GM12878 (cell line): ENCODE results near the gene RAMP1. TPM values are rescaled to one million over a fixed set of nuclear protein-coding genes. Genes with fewer than 3 reads are reported as not detected.

Experiments used
- ATAC-seq: fragments of 200-7000 bp; cut with Tn5 transposase; 3 replicates; pipeline ENCODE4 v1.9.1; 2020; ENCODE audit warnings: mild to moderate bottlenecking, moderate library complexity
- BruUV-seq: library from RNA; stranded (reverse); fragments of 400-500 nt; replicated peaks from 2 replicates; lab custom pipeline; 2021; lab: Mats Ljungman, UMichigan
- CTCF ChIA-PET: fragments of 300-600 bp; sonication (Branson Sonifier 250); formaldehyde crosslinking; extraction: SDS; loops from one replicate; lab custom pipeline; 2021; ENCODE audit warnings: inconsistent platforms; lab: Yijun Ruan, JAX
- POLR2A ChIA-PET: fragments of 350-600 bp; formaldehyde crosslinking; extraction: SDS; loops from one replicate; lab custom pipeline; 2021; ENCODE audit warnings: inconsistent platforms; lab: Charles Lee
- RAD21 ChIA-PET: fragments of 300-600 bp; sonication (Branson Sonifier 250); formaldehyde crosslinking; loops from one replicate; lab custom pipeline; 2023; ENCODE audit warnings: antibody characterized with exemption; ENCODE audit not compliant: unreplicated experiment; lab: Charles Lee
- SMC1A ChIA-PET: fragments of 300-600 bp; sonication (Branson Sonifier 250); formaldehyde crosslinking; loops from one replicate; lab custom pipeline; 2023; ENCODE audit not compliant: unreplicated experiment, uncharacterized antibody; lab: Charles Lee
- DNase-seq: peaks from one replicate; pipeline ENCODE4 v3.0.0-alpha.2; 2011; ENCODE audit warnings: low read depth, low spot score
- FAIRE-seq: peaks from 3 replicates; lab custom pipeline; 2011; peaks lifted over from hg19 to GRCh38; lab: Jason Lieb, UNC
- H2AFZ ChIP-seq: 2 replicates; pipeline ENCODE4 v1.6.0; 2011; ENCODE audit warnings: low read depth, low read length, control low read depth; ENCODE audit not compliant: control insufficient read depth
- H3K27ac ChIP-seq: 2 replicates; pipeline ENCODE4 v1.5.1; 2011; ENCODE audit warnings: control low read depth; ENCODE audit not compliant: control insufficient read depth, insufficient read depth
- H3K27me3 ChIP-seq, 2 experiments: replicated peaks in 1 of 2; 2 replicates each; pipeline versions ENCODE4 v1.6.0 to v1.6.1; 2011; ENCODE audit warnings: low read length in 1 of 2; ENCODE audit not compliant: control insufficient read depth in 2 of 2, insufficient read depth in 2 of 2
- H3K36me3 ChIP-seq, 2 experiments: 2 replicates each; pipeline ENCODE4 v1.5.1; 2011; ENCODE audit warnings: low read length in 1 of 2; ENCODE audit not compliant: control insufficient read depth in 2 of 2, insufficient read depth in 2 of 2
- H3K4me1 ChIP-seq: 2 replicates; pipeline ENCODE4 v1.6.1; 2011; ENCODE audit warnings: mild to moderate bottlenecking, low read length, moderate library complexity, mixed read lengths; ENCODE audit not compliant: control insufficient read depth, insufficient read depth
- H3K4me2 ChIP-seq: 2 replicates; pipeline ENCODE4 v1.6.0; 2011; ENCODE audit warnings: control low read depth; ENCODE audit not compliant: control insufficient read depth, insufficient read depth
- H3K4me3 ChIP-seq: fragments of 200-600 bp; sonication (generic); 2 replicates; pipeline ENCODE4 v1.5.1; 2016
- H3K79me2 ChIP-seq: 2 replicates; pipeline ENCODE4 v1.6.0; 2011; ENCODE audit warnings: low read length; ENCODE audit not compliant: control insufficient read depth, insufficient read depth
- H3K9ac ChIP-seq: 2 replicates; pipeline ENCODE4 v1.8.0; 2011; ENCODE audit warnings: low read length, control low read depth, mixed read lengths; ENCODE audit not compliant: control insufficient read depth, insufficient read depth
- H3K9me3 ChIP-seq: replicated peaks from 3 replicates; pipeline ENCODE4 v1.5.1; 2011; ENCODE audit warnings: mild to moderate bottlenecking, low read length; ENCODE audit not compliant: control insufficient read depth, insufficient read depth
- H4K20me1 ChIP-seq: 2 replicates; pipeline ENCODE4 v1.6.0; 2011; ENCODE audit not compliant: control insufficient read depth, insufficient read depth
- EGR1 ChIP-seq, 2 experiments: IDR thresholded peaks; 1 replicate in 1 of 2; 2 replicates in 1 of 2; pipeline ENCODE4 v1.6.1; 2011 to 2012; ENCODE audit warnings: low read depth in 2 of 2, low read length in 2 of 2, borderline replicate concordance in 1 of 2, mild to moderate bottlenecking in 1 of 2, moderate library complexity in 1 of 2
- FOXM1 ChIP-seq: IDR thresholded peaks from 2 replicates; pipeline ENCODE4 v1.6.1; 2012; ENCODE audit warnings: low read depth, mild to moderate bottlenecking, inconsistent platforms, low read length, moderate library complexity
- IRF4 ChIP-seq: IDR thresholded peaks from 2 replicates; pipeline ENCODE4 v1.6.1; 2011; ENCODE audit warnings: low read depth, low read length
- KLF5 ChIP-seq: fragments of 450-650 bp; IDR thresholded peaks from 2 replicates; pipeline ENCODE4 v1.6.1; 2014; ENCODE audit warnings: mild to moderate bottlenecking; ENCODE audit not compliant: partially characterized antibody
- MAX ChIP-seq: IDR thresholded peaks from 2 replicates; pipeline ENCODE4 v1.6.1; 2012; ENCODE audit warnings: low read depth, low read length, improper control_type of control experiment
- POLR2AphosphoS5 ChIP-seq: IDR thresholded peaks from 2 replicates; pipeline ENCODE4 v1.6.1; 2011; ENCODE audit warnings: mild to moderate bottlenecking, low read length, inconsistent platforms
- PRDM15 ChIP-seq: fragments of 450-650 bp; formaldehyde crosslinking; IDR thresholded peaks from 2 replicates; pipeline ENCODE4 v1.4.0; 2020; ENCODE audit warnings: mild to moderate bottlenecking, moderate library complexity
- REST ChIP-seq: IDR thresholded peaks from 2 replicates; pipeline ENCODE4 v1.6.1; 2012; ENCODE audit warnings: mild to moderate bottlenecking, low read depth, low read length
- ZNF592 ChIP-seq: fragments of 450-650 bp; IDR thresholded peaks from 2 replicates; pipeline ENCODE4 v1.6.1; 2017; ENCODE audit warnings: mild to moderate bottlenecking, moderate library complexity
- WGBS: methylation state at CpG from one replicate; pipeline ENCODE4 v1.1.6; 2016; ENCODE audit warnings: low lambda C conversion rate; ENCODE audit not compliant: insufficient replicate concordance, insufficient coverage; ENCODE audit errors: missing lambda C conversion rate; 5-methylcytosine and 5-hydroxymethylcytosine counted together
- in situ Hi-C: fragments of 300-500 bp; cut with MboI; formaldehyde crosslinking; loops from 9 replicates; pipeline ENCODE4 v1.14.3; 2018; ENCODE audit warnings: mixed read lengths
- intact Hi-C: fragments of 100-400 bp; cut with micrococcal nuclease; formaldehyde crosslinking; loops from one replicate; pipeline ENCODE4 v1.14.2; 2022; ENCODE audit not compliant: unreplicated experiment
- polyA plus RNA-seq, 11 experiments: library from polyadenylated mRNA; depleted of rRNA in 4 of 11; unstranded in 6 of 11; stranded (reverse) in 5 of 11; fragments of >200 nt; fragmentation: Nextera tagmentation in 4 of 11; fragmentation: Illumina TruSeq in 1 of 11; extraction: Ambion mirVana in 4 of 11; extraction: Trizol in 1 of 11; gene quantifications; 1 replicate in 1 of 11; 2 replicates in 10 of 11; pipeline versions ENCODE4 v1.2.1 to v1.2.3, GENCODE V29; 2011 to 2016; ENCODE audit warnings: inconsistent platforms in 2 of 11, missing spikeins in 2 of 11, low read depth in 1 of 11
- total RNA-seq, 4 experiments: library from RNA; depleted of rRNA in 3 of 4; stranded (reverse); fragments of >200 nt in 3 of 4; fragmentation: Illumina TruSeq in 1 of 4; extraction: Trizol in 1 of 4; gene quantifications; 2 replicates each; pipeline versions ENCODE4 v1.2.1 to v1.2.3, GENCODE V29; 2013 to 2021
- TF ChIP-seq, protein P1 (sequence below): IDR thresholded peaks from 2 replicates; pipeline ENCODE4 v1.6.1; 2011; ENCODE audit warnings: low read depth, low read length, improper control_type of control experiment, borderline replicate concordance

Gene RAMP1
- total and polyA plus RNA-seq, 10 of the 15 experiments (the other 5 are each of a cell fraction or from before 2014, with no cell fraction given): 0.11 to 0.19 (median 0.12) TPM; not detected in 7

DNA sequence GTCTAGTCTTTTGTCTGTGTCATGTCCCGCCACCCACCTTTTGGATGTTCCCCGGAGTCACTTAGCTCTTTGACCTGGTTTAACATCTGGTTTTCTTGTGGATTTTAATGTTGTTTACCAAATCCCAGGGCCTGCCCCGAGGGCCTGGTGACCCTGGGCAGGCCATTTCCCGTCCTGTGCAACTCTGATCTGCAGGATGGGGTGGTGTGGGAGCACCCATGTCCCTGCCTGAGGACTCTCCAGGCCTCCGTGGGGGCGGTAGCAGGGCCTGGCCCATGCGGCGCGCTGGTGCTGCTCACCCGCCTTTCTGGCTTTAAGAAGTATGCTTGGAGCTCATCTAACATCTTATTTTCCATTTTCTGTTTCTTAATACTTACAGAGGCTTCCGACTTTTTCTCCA is 10.7 kb downstream of the RAMP1 start:
- ChIA-PET RAD21 (interaction anchor here (1.1 kb wide), 1 partner anchor 394 kb away, joined by 4 read pairs; no protein-coding TSS in a partner anchor), POLR2A (no interaction called here), CTCF (interaction anchor here (0.6 kb wide), 1 partner anchor 489 kb away, joined by 3 read pairs; no protein-coding TSS in a partner anchor), SMC1A (no interaction called here)
- no peak overlapping the region for H3K9ac ChIP-seq
- no TSS peak for BruUV-seq
- no peaks in the 10 kb centered on the region for H3K9me3 ChIP-seq
- H3K4me2 ChIP-seq: no peak overlapping the region
- in situ Hi-C loops: no loop called here
- no peak overlapping the region for H3K4me3 ChIP-seq
- no peaks in the 10 kb centered on the region for H3K79me2 ChIP-seq
- H3K36me3 ChIP-seq: no peaks in the 10 kb centered on the region
- H4K20me1 ChIP-seq: no peaks in the 10 kb centered on the region
- H3K27ac ChIP-seq: no peak overlapping the region
- 72% methylated on average over 11 of the region's 11 CpGs for WGBS
- DNase-seq: no peak
- no peak for ATAC-seq
- H3K4me1 ChIP-seq: peaks cover 5% of the 10 kb centered on the region
- H2AFZ ChIP-seq: no peak overlapping the region
- H3K27me3 ChIP-seq: no peaks in the 10 kb centered on the region; a peak in 1 of 4 replicates
- intact Hi-C loops: no loop called here
- no peak for FAIRE-seq
- TF ChIP-seq ZNF592: no peak
- no peak for TF ChIP-seq IRF4
- no peak for TF ChIP-seq REST
- TF ChIP-seq KLF5: no peak
- no peak for TF ChIP-seq PRDM15 (CRISPR knock-in tag)
- TF ChIP-seq, protein P1, sequence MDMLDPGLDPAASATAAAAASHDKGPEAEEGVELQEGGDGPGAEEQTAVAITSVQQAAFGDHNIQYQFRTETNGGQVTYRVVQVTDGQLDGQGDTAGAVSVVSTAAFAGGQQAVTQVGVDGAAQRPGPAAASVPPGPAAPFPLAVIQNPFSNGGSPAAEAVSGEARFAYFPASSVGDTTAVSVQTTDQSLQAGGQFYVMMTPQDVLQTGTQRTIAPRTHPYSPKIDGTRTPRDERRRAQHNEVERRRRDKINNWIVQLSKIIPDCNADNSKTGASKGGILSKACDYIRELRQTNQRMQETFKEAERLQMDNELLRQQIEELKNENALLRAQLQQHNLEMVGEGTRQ: no peak
- TF ChIP-seq MAX: no peak
- TF ChIP-seq EGR1 (IDR thresholded peaks at IDR 0.05; ENCODE audit: borderline replicate concordance in 1 of 2, low read depth in 2 of 2, low read length in 2 of 2): no peak
- TF ChIP-seq FOXM1: no peak
- no peak for TF ChIP-seq POLR2AphosphoS5
